ENCODE data around the gene PIAS3.
"Not testable (repeated sequence)": the region's sequence is repeated elsewhere in the genome, so short reads cannot be mapped to it uniquely, and the experiment has no call there.

Gene PIAS3

GRCh38 chr1:145849356-145850160 is 9.3 kb downstream of the PIAS3 start:
- Mint-ChIP-seq H3K27ac (no peak overlapping the region), H3K9me3 (no peaks in the 10 kb centered on the region), H3K27me3 (no peaks in the 10 kb centered on the region), H3K4me3 (no peak overlapping the region), H3K4me1 (ENCODE audit: low read depth) (peaks cover 6% of the 10 kb centered on the region), H3K36me3 (ENCODE audit: low read depth) (peaks cover 25% of the 10 kb centered on the region)

DNA sequence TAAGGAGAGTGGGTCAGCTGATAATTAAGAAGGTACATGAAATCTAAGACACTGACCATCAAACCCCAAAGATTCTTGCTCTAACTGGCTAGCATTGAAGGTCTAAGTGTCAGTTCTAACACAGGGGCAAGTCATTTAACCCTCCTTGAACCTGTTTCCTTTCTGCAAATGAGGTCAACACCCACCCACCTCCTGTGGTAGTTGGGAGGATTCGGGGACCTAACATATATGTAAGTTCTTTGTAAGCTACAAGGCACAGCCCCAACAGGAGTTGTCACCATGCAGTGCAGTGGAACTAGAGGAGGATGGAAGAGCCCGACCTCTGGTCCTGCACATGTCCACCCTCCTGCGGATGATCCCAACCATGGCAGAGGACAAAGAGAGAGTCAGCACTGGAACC is 11.1 kb downstream of the PIAS3 start:
- Mint-ChIP-seq H3K4me1 (ENCODE audit: low read depth) (peaks cover 6% of the 10 kb centered on the region), H3K9me3 (no peaks in the 10 kb centered on the region), H3K27me3 (no peaks in the 10 kb centered on the region), H3K4me3 (no peak overlapping the region), H3K27ac (no peak overlapping the region), H3K36me3 (ENCODE audit: low read depth) (peaks cover 22% of the 10 kb centered on the region)

DNA sequence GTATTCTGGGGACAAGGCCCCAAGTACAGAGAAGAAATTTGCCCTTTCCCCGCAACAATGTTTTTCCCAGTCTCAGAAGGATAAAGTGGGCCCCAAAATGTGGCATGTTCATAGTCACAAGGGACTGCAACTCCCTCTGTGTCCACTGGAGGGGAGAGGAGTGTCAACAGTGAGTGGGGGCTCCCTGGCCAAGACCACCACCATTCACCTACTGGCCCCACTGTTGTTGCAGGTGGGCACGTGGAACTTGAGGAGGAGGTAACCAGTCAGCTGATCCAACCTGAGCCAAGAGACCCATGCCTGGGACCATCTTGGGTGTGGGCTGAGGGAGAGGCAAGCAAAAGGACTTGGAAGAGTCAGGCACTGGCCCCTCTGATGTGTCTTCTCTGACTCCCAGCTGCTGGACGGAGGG is 12.7 kb downstream of the PIAS3 start:
- no peaks in the 10 kb centered on the region for H3K27me3 Mint-ChIP-seq
- peaks cover 25% of the 10 kb centered on the region for H3K36me3 Mint-ChIP-seq (ENCODE audit: low read depth)
- peaks cover 6% of the 10 kb centered on the region for H3K4me1 Mint-ChIP-seq (ENCODE audit: low read depth)
- no peaks in the 10 kb centered on the region for H3K9me3 Mint-ChIP-seq
- peak overlapping the region; percentile 76 for H3K27ac Mint-ChIP-seq
- no peak overlapping the region for H3K4me3 Mint-ChIP-seq

- peaks cover 6% of the 10 kb centered on the region for H3K4me1 Mint-ChIP-seq (ENCODE audit: low read depth)
- no peak within 1 kb of the TSS for H3K4me3 Mint-ChIP-seq
- H3K27ac Mint-ChIP-seq, result peak within 1 kb of the TSS; percentile 76
These were observed 13.2 kb downstream of the PIAS3 start, which contains the start of gene NUDT17 for GRCh38 chr1:145845514-145846161. Gene NUDT17, plus strand, starts transcription at chr1:145845630. Its CDS starts 11 bp downstream, at chr1:145845641.

DNA sequence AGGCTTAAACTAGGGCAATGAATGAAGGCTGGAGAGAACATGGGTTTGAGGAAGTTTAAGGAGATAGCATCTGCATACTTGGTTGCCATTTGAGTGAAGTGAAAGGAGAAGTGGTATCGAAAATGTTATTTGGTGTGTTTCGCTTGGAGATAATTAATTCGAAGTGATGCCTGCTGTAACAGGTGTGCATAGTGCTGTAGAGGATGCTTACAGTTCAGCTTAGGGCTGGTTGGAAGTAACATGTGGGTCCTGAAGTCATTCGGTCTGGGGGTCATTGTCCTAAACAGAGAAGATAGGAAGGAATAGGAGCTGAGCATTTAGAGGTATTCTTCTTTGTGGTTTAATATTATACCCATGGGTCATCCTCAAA is 13.8 kb downstream of the PIAS3 start:
- Mint-ChIP-seq H3K27me3 (no peaks in the 10 kb centered on the region), H3K36me3 (ENCODE audit: low read depth) (peaks cover 25% of the 10 kb centered on the region), H3K4me1 (ENCODE audit: low read depth) (peaks cover 6% of the 10 kb centered on the region), H3K27ac (no peak overlapping the region), H3K9me3 (no peaks in the 10 kb centered on the region), H3K4me3 (no peak overlapping the region)

More at GRCh38 chr1:145845514-145846161, 13.2 kb downstream of the PIAS3 start, which contains the start of gene NUDT17:
- Mint-ChIP-seq H3K27me3 (no peaks in the 10 kb centered on the region), H3K36me3 (ENCODE audit: low read depth) (peaks cover 25% of the 10 kb centered on the region), H3K9me3 (no peaks in the 10 kb centered on the region)

DNA sequence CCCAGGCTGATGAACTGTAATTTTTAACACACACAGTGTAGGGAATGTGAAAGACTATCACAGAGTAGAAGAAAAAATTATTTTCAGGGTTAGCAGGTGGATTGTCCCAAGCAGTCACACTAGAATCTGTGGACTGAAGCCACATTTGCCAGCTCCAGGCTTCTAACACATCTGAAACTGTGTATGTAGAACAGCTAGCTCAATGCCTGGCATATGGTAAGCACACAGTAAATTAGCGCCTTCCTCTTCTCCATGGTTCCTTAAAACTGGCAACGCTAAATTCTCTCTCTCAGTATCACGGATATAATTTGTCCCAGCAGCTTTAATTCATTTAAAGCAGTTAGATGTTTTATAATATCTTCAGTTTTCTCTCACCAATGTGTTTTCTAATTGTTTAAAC is 15.8 kb downstream of the PIAS3 start:
- no peak overlapping the region for H3K4me3 Mint-ChIP-seq
- H3K27ac Mint-ChIP-seq, result no peak overlapping the region
- H3K36me3 Mint-ChIP-seq (ENCODE audit: low read depth), result peaks cover 40% of the 10 kb centered on the region
- no peaks in the 10 kb centered on the region for H3K9me3 Mint-ChIP-seq
- no peaks in the 10 kb centered on the region for H3K27me3 Mint-ChIP-seq
- peaks cover 6% of the 10 kb centered on the region for H3K4me1 Mint-ChIP-seq (ENCODE audit: low read depth)

DNA sequence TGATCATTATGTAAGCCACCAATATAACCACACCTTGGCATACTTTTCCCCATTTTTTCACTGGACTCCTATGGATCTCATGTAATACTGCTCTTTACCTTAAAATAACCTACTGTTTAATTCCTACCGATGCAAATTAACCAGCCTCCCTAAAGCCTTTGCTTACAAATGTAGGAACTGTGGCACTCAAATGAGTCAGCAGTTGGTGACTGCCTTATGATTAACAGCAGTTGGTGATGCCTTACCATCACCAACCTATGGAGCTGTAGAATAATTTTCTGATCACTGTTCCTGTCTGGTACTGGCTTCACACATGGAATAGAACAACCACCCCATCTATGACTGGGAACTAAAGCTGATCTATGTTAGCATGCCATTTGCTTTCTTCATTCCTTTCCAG is 21.2 kb downstream of the PIAS3 start:
- Mint-ChIP-seq H3K27me3 (no peaks in the 10 kb centered on the region), H3K4me3 (no peak overlapping the region), H3K36me3 (ENCODE audit: low read depth) (peaks cover 83% of the 10 kb centered on the region), H3K4me1 (ENCODE audit: low read depth) (peaks cover 11% of the 10 kb centered on the region), H3K27ac (peak overlapping the region; percentile 61), H3K9me3 (no peaks in the 10 kb centered on the region)

GRCh38 chr1:145830810-145831209 is 28.1 kb downstream of the PIAS3 start:
- H3K4me3 Mint-ChIP-seq, H3K27ac Mint-ChIP-seq, H3K9me3 Mint-ChIP-seq, H3K27me3 Mint-ChIP-seq: not testable (repeated sequence)
- Mint-ChIP-seq H3K36me3 (ENCODE audit: low read depth) (peaks cover 85% of the 10 kb centered on the region), H3K4me1 (ENCODE audit: low read depth) (peaks cover 36% of the 10 kb centered on the region)

- Mint-ChIP-seq H3K4me3 (peak overlapping the region; percentile 67), H3K27ac (peak overlapping the region; percentile 99), H3K27me3 (no peaks in the 10 kb centered on the region), H3K36me3 (ENCODE audit: low read depth) (peaks cover 76% of the 10 kb centered on the region), H3K9me3 (no peaks in the 10 kb centered on the region), H3K4me1 (ENCODE audit: low read depth) (peaks cover 46% of the 10 kb centered on the region)
These were observed 30.4 kb downstream of the PIAS3 start for GRCh38 chr1:145828367-145829026.

GRCh38 chr1:145827966-145828365 is 30.9 kb downstream of the PIAS3 start:
- Mint-ChIP-seq H3K4me3 (peak overlapping the region; percentile 67), H3K36me3 (ENCODE audit: low read depth) (peaks cover 71% of the 10 kb centered on the region), H3K27ac (peak overlapping the region; percentile 99)

DNA sequence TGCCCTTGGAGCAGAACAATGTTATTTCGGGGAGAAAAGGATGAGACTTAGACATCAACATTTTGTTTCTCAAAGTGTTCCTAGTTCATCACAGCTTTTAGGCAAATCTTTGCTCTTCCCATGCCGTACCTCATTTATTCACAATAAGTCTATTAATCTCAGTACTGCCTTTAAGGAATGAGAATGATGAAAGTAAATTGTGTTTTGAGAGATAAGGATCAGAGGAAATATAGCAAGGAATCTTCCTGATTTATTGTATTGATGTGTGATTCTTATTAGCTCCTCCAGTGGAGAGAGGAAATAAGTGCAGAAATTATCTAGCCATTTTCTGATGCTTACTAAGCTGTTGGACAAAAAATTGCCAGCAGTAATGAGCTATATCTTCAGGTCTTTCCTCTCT is 32.9 kb downstream of the PIAS3 start:
- Mint-ChIP-seq H3K4me1 (ENCODE audit: low read depth) (peaks cover 54% of the 10 kb centered on the region), H3K36me3 (ENCODE audit: low read depth) (peaks cover 54% of the 10 kb centered on the region), H3K4me3 (peak overlapping the region; percentile 98), H3K9me3 (no peaks in the 10 kb centered on the region), H3K27ac (peak overlapping the region; percentile 98), H3K27me3 (no peaks in the 10 kb centered on the region)

More at GRCh38 chr1:145827966-145828365, 30.9 kb downstream of the PIAS3 start:
- Mint-ChIP-seq H3K9me3 (no peaks in the 10 kb centered on the region), H3K27me3 (no peaks in the 10 kb centered on the region), H3K4me1 (ENCODE audit: low read depth) (peaks cover 46% of the 10 kb centered on the region)

DNA sequence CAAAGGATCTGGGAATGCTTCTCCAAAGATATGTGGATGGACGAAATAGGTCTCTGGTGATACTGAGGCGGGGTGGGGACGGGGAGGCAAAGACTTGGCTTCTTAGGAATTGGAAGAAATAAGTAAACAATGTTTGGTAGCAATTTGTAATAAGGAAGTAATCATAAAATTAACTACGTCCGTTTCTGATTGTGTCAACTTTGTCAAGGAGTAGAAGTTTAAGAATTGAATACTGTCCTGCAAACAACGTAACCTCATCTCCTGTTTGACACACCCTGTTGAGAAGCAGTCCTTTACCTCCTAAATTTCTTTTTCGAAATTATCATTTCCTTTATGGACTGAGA is 34.4 kb downstream of the PIAS3 start:
- Mint-ChIP-seq H3K9me3 (no peaks in the 10 kb centered on the region), H3K27me3 (no peaks in the 10 kb centered on the region), H3K36me3 (ENCODE audit: low read depth) (peaks cover 42% of the 10 kb centered on the region), H3K4me3 (peak overlapping the region; percentile 98), H3K27ac (peak overlapping the region; percentile 98), H3K4me1 (ENCODE audit: low read depth) (peaks cover 54% of the 10 kb centered on the region)

GRCh38 chr1:145823565-145824498 is 35.0 kb downstream of the PIAS3 start, which contains the start of the genes POLR3C and RNF115:
Gene POLR3C, plus strand, starts transcription at chr1:145824200. Its CDS starts 1,577 bp downstream, at chr1:145825777.
Gene RNF115, minus strand, starts transcription at chr1:145824095. Its CDS starts 222 bp downstream, at chr1:145823873.
- Mint-ChIP-seq H3K9me3 (no peaks in the 10 kb centered on the region), H3K27ac (peak within 1 kb of the TSS; percentile 98), H3K36me3 (ENCODE audit: low read depth) (peaks cover 35% of the 10 kb centered on the region), H3K27me3 (no peaks in the 10 kb centered on the region), H3K4me1 (ENCODE audit: low read depth) (peaks cover 51% of the 10 kb centered on the region), H3K4me3 (peak within 1 kb of the TSS; percentile 98)

GRCh38 chr1:145822779-145823331 is 36.0 kb downstream of the PIAS3 start:
- H3K4me3 Mint-ChIP-seq, H3K9me3 Mint-ChIP-seq, H3K27me3 Mint-ChIP-seq, H3K27ac Mint-ChIP-seq: not testable (repeated sequence)
- Mint-ChIP-seq H3K4me1 (ENCODE audit: low read depth) (peaks cover 41% of the 10 kb centered on the region), H3K36me3 (ENCODE audit: low read depth) (peaks cover 25% of the 10 kb centered on the region)
